GM18508 (cell line): ENCODE results near the gene TMSB4X.
"Not testable (repeated sequence)": the region's sequence is repeated elsewhere in the genome, so short reads cannot be mapped to it uniquely, and the experiment has no call there.

Experiments
- ATAC-seq: cut with Tn5 transposase; IDR thresholded peaks from one replicate; pipeline ENCODE4 v1.9.1; 2021; ENCODE audit warnings: moderate number of reproducible peaks; ENCODE audit not compliant: insufficient read depth, unreplicated experiment

Gene TMSB4X

DNA sequence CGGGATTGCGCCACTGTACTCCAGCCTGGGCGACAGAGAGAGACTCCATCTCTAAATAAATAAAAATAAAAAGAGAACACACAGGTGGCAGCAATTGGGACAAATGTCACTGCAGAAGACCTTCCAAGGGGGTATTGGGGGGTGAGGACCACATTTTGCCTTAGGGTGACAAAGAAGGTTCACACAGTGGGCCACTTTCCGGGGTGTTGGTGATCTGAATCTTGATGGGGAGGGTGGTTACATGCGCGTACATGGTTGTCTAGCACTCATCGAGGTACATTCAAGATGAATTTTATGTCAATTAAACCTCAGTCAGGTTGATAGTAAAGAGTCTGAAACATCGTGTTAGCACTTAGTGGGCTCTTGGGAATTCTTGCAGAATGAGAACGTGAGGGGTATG is 20.5 kb upstream of the TMSB4X start:
- ATAC-seq: no peak

DNA sequence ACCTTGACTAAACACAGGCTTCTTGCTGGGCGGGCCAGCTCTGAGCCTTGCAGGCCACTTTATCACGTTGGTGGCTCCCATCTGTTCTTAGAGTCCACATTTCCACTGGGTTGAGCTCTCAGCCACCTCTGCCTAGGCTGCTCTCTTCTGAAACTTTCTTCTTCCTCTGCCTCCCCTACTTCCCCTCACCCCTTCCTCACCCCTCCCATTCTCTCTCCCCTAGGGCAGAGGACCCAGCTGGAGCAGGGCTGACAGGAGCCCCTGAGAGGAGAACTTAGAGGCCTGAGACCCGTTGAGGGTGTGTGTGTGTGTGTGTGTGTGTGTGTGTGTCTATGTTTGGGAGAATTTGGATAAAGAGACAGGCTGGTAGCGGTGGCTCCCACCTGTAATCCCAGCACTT is 19.9 kb upstream of the TMSB4X start:
- no peak for ATAC-seq

DNA sequence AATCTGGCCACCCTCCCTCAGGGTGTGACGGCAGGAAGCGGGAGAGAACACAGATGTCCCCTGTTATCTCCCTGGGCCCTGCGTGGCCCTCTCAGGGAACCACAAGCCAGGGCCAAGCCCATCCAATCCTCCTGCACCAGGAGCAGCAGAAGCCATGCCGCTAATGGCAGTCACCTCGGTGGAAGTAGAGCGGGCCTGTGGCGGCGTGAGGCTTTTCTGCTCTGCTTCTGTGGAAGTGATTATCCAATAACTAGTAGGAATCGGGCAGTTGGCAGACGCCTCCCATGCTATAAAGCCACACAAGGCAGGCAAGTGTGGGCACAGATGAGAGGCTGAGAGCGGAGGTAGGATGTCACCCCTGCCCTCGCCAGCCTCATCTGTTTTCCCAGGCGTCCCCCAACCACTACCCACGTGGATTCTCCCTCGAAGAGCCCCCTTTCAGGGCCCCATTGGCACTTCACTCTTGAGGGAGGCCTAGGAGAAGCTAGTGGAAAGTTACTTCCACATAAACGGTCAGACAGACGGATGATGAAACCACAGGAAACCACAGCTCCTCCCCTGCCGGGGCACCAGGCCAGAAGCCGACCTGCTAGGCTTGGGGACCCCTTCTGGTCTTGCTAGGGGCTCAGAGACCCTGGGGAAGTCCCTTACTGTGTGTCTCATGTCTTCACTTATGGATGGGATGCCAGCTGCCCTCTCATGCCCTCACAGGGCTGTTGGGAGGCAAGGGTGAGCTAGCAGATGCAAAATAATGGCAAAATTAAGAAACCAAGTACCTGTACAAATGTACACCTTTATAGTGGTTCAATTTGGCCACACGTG is 18.8 kb upstream of the TMSB4X start:
- peak; percentile 22 for ATAC-seq

DNA sequence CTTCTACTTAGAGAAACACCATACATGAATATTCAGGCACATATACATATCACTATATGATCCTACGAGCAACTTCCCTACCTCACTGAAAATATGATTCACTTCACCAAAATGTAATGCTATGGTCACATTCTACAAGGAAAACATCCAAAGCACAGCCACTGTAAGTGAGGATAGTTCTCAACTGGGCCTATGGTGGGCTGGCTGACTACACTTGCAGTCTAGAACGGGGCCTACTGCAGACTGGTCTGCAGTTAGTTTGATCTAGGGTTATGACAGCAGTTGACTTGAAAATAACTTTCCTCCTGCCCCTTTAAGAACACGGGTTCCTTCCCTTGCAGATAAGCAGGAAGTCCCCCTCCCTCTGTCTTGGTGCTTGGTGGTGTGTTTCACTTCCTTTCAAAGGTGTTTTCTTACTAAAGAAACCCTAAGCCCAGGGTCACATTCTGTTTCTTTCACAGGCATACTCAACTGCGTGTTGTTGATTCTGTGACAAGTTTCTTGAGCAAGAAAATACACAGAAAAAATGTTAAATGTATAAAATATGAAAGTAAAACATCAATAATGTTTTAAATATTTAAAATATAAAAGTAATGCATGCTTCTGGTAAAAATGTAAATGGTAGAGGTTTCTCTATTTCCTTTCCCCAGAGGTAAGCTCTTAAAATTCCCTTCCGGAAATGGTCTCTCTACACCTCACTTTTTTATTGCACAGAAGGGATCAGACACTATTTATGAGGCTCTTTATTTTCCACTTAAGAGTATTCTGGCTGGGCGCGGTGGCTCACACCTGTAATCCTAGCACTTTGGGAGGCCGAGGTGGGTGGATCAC is 18.0 kb upstream of the TMSB4X start:
- ATAC-seq: peak; percentile 64

DNA sequence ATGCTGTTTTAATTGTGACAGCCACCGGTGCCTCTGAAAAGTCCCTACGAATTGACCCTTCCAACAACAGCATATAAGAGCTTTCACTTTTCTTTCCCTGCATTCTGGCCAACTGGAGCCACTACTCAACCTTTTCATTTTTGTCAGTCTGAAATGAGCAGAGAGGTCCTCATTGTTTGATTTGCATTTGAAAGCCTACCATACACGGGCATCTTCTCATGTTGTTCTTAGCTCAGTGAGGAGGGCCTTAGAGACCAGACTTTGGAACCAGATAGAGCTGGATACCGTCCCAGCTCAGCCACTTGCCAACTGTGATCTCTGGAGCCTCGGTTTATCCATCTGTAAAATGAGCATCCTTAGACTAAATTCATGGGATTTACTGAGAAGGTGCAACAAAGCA is 16.9 kb upstream of the TMSB4X start:
- ATAC-seq: no peak

DNA sequence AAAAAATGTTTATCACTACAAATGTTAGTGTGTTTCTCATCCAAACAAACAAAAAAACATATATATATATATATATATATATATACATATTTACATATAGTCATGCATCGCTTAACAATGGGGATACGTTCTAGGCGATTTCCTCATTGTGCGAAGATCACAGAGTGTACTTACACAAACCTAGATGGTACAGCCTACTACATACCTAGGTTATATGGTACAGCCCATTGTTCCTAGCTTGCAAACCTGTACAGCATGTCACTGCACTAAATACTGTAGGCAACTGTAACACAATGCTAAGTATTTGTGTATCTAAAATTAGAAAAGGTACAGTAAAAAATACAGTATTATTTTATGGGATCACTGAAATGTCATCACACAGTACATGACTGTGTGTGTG is 16.4 kb upstream of the TMSB4X start:
- no peak for ATAC-seq

DNA sequence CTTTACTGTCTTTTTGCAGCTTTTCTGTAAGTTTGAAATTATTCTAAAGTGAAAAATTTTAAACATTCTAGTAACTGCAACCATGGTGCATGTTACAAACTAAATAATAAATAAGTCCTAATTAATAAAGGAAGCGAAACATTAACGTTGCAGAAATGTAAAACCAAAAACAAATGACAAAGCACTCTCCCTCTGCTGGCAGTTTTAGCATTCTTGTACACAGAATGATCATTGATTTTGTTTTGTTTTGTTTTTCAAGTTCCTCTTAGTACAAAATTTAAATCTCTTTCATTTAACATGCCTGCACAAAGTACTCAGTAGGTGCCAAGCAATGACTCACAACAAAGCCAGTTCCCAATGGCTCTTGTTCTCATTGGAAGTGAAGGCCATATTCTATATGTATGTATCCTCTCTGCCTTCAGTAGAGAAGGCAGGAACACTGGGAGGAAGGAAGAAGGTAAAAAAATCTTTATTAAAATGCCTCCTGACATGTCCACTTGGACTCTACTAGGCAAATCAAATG is 13.7 kb upstream of the TMSB4X start:
- ATAC-seq: no peak

- no peak for ATAC-seq
Measured at GRCh38 chrX:12962041-12962504, 12.8 kb upstream of the TMSB4X start.

DNA sequence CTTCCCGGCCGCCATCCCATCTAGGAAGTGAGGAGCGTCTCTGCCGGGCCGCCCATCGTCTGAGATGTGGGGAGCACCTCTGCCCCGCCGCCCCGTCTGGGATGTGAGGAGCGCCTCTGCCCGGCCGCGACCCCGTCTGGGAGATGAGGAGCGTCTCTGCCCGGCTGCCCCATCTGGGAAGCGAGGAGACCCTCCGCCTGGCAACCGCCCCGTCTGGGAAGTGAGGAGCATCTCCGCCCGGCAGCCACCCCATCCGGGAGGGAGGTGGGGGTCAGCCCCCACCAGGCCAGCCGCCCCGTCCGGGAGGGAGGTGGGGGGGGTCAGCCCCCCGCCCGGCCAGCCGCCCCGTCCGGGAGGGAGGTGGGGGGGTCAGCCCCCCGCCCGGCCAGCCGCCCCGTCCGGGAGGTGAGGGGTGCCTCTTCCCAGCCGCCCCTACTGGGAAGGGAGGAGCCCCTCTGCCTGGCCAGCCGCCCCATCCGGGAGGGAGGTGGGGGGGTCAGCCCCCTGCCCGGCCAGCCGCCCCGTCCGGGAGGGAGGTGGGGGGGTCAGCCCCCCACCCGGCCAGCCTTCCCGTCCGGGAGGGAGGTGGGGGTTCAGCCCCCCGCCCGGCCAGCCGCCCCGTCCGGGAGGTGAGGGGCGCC is 11.6 kb upstream of the TMSB4X start:
- not testable (repeated sequence) for ATAC-seq

DNA sequence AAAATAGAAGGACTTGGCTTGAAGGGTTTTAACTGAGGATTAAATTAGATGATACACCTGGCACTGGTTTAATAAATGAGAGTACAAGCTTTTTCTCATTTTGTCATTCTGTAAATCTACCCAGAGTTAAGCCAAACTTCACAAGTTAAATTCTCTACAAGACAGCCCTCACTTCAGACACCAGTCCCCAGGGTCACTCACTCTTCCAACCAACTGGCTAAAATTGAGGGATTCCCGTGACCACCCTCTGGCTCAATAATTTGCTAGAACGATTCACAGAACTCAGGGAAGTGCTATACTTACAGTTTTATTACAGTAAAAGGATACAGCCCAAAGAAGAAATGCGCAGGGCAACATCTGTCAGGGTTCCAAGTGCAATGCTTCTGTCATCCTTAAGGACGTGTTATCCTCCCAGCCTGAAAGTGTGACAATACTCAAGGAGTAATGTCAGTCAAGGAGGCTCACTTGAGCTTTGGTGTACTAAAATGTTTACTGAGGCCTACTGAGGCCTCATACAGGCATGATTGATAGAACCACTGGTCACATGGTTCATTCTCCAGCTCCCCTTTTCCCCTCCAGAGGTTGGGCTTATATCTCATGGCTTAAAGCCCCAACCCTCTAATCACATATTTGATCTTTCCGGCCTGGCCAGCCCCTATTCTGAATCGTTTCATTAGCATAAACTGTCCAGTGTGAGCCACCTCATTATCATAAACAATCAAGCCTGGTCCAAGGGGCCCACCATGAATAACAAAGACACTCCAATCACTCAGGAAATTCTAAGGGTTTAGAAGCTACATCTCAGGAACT is 9.6 kb upstream of the TMSB4X start:
- no peak for ATAC-seq

DNA sequence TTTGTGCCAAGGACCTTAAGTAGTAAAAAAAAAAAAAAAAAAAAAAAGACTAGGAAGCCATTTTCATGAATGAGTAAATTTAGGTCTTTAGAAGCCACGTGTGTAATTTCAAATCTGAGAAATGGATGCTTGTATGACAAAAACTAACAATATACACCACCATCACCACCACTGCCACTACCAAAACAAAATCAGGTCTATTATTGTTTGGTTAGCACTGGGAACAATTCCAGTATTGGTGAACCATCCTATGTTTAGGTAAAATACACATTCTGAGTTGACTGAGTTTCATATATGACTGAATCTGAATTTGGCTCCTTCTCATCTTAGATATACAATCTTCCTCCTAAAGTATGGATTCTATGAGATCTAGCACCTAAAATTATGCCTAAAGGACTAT is 8.8 kb upstream of the TMSB4X start:
- no peak for ATAC-seq

DNA sequence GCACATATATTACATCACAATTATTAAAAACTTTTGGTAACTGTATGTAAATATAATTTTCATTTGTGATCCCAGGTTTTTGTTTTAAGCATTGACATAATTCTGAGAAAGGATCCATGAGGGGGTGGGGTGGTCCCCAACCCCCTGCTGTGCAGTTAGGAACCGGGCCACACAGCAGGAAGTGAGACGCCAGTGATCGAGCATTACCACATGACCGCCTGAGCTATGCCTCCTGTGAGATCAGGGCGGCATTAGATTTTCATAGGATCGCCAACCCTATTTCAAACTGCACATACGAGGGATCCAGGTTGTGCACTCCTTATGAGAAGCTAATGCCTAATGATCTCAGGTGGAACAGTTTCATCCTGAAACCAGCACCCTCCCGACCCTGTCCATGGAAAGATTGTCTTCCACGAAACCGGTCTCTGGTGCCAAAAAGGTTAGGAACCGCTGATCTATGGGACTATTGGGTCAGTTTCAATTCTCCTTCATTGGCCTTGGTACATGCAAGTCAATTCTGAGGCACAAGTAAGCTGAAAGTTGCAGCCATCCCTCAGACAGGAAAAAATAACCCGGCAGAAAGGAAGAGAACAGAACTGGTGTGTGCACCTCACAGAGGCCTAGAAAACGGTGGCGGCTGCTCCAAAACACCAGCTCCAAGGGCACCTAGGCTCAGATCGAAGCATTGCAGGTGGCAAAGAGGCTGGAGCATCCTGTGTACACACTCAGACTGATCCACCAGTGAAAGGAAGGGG is 7.0 kb upstream of the TMSB4X start:
- no peak for ATAC-seq

DNA sequence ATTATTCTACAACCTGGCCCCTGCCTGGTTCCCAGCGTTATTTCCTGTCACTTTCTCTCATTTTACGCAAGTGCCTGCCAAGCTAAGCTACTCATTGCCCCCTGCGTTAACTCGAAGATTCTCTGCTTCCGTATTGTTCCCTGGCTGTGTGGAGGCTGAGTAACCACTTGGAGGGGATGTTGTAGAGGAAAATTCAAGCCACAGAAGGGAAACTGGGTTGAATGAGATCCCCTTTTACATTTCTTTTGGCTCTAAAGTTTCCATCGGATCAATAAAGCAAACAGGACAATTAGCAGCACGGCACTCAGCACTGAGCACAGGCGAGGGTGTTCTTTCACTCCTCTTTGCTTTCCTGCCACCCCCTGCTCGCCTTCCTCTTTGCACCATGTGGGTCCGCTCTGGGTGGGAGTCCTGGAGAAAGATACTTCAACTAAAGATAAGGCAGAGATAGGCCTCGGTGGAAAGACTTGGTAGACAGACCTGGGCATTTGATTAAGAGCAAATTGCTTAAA is 4.2 kb upstream of the TMSB4X start:
- no peak for ATAC-seq

GRCh38 chrX:12971282-12972003 is 3.5 kb upstream of the TMSB4X start:
- no peak for ATAC-seq

- no peak for ATAC-seq
Measured at GRCh38 chrX:12972243-12972642, 2.7 kb upstream of the TMSB4X start.

DNA sequence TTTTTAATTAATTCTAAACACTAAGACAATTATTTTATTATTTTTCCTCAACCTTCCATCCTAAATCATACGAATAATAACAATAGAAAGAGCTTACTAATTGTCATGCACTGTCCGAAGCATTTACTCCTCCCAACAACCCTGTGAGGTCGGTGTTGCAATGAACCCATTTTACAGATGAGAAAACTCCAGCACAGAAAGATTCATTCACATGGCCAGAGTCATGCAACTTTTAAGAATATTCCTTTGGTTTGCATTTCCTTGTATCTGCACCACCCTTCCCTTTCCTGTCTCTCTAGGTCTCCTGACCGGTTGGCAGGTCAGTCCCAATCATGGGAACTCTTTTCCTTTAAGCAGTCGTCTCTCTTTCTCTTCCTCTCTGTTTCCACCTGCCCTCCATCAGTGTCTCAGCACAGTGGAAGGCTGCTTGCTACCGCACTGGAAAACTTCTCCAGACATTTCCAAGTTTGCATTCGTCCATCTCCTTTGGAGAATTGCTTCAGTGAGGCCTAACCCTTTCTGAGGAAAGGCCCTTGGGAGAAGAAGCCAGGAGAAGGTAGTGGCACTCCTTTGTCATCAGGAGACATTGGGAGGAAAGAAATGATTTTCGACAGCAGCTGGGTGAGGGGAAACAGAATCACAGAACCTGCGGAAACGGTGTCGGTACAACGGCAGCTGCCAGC is 1.9 kb upstream of the TMSB4X start:
- ATAC-seq: no peak

DNA sequence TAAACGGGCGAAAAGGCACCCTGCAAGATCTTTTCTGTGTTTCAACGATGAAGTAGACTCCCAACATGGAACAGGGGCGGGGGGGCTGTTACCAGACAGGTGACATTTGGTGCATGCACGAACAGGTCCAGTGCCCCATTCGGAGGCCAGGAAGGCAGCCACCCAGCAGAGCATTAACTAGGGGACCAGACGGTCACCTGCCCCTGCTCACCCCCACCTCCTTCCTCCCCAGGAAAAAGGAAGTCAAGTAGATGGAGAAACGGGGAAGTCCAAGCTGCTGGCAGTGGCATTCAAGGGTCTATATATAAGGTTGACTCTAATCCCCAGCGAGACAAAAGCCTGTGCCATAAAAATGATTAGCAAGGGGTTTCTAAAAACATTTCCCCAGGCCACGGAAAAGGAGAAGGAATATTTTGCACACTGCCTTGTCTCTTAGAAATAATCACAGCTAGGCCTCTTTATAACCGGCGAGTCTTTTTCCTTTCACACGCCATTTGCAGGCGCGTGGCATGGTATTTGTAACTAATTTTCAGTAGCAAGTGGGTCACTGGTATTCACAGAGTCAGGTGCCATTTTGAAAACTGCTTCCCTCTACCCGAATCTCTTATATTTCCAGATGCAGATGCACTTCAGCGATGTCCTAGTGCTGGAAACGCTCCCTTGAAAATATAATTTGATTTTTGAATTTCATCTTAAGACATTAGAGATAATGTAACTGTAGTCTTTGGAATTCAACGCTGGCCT is 1.2 kb upstream of the TMSB4X start:
- no peak for ATAC-seq
